Measurements from ENCODE around the gene SMARCC1.

The SMARCC1 gene

GRCh38 chr3:47629770-47630169 lies 151.9 kb downstream of the SMARCC1 start:
- DNase-seq, result no peak

- no peak for DNase-seq
These were observed 153.3 kb downstream of the SMARCC1 start for GRCh38 chr3:47628426-47628825.

- no peak for DNase-seq
These were observed 158.8 kb downstream of the SMARCC1 start for GRCh38 chr3:47622671-47623461.

GRCh38 chr3:47617086-47618010 lies 164.3 kb downstream of the SMARCC1 start:
- no peak for DNase-seq

GRCh38 chr3:47614788-47615187 lies 166.9 kb downstream of the SMARCC1 start:
- DNase-seq, result no peak

GRCh38 chr3:47613722-47614121 lies 168.0 kb downstream of the SMARCC1 start:
- DNase-seq, result no peak

- no peak for DNase-seq
These were observed 168.8 kb downstream of the SMARCC1 start for GRCh38 chr3:47612879-47613278.

- no peak for DNase-seq
These were observed 169.5 kb downstream of the SMARCC1 start for GRCh38 chr3:47612178-47612577.

- no peak for DNase-seq
These were observed 170.1 kb downstream of the SMARCC1 start for GRCh38 chr3:47611576-47611975.

GRCh38 chr3:47610583-47610982 lies 171.1 kb downstream of the SMARCC1 start:
- DNase-seq, result no peak

GRCh38 chr3:47607335-47607734 lies 174.4 kb downstream of the SMARCC1 start:
- no peak for DNase-seq

GRCh38 chr3:47606165-47606564 lies 175.5 kb downstream of the SMARCC1 start:
- DNase-seq, result no peak

- DNase-seq, result no peak
These were observed 176.0 kb downstream of the SMARCC1 start for GRCh38 chr3:47605652-47606051.

GRCh38 chr3:47604145-47604544 lies 177.5 kb downstream of the SMARCC1 start:
- DNase-seq, result no peak

GRCh38 chr3:47603332-47603731 lies 178.4 kb downstream of the SMARCC1 start:
- no peak for DNase-seq

GRCh38 chr3:47601281-47601680 lies 180.4 kb downstream of the SMARCC1 start:
- no peak for DNase-seq

GRCh38 chr3:47594792-47595191 lies 186.9 kb downstream of the SMARCC1 start:
- no peak for DNase-seq

GRCh38 chr3:47592066-47592795 lies 189.5 kb downstream of the SMARCC1 start:
- no peak for DNase-seq

GRCh38 chr3:47590216-47590615 lies 191.5 kb downstream of the SMARCC1 start:
- no peak for DNase-seq

- DNase-seq, result no peak
These were observed 193.1 kb downstream of the SMARCC1 start for GRCh38 chr3:47588587-47588986.

GRCh38 chr3:47588053-47588452 lies 193.6 kb downstream of the SMARCC1 start:
- DNase-seq, result no peak

GRCh38 chr3:47586746-47587145 lies 194.9 kb downstream of the SMARCC1 start:
- DNase-seq, result no peak
